Common myeloid progenitor, CD34-positive (primary cell): ENCODE data around the gene NFE2L1.

Source experiments
- CTCF ChIA-PET: fragments of 350-600 bp; sonication (Branson Sonifier 250); formaldehyde crosslinking; loops from one replicate; lab custom pipeline; 2021; ENCODE audit warnings: antibody characterized with exemption; lab: Charles Lee
- POLR2A ChIA-PET: fragments of 350-600 bp; sonication (Branson Sonifier 250); formaldehyde crosslinking; loops from one replicate; lab custom pipeline; 2021; ENCODE audit warnings: antibody characterized with exemption; lab: Charles Lee
- DNase-seq, 3 donors: peaks; one replicate each; pipeline versions ENCODE4 v3.0.0 to v3.0.0-alpha.2; 2013
- H3K27ac ChIP-seq, 2 experiments: 1 replicate in 1 of 2; 2 replicates in 1 of 2; pipeline ENCODE4 v1.7.0; 2013; ENCODE audit warnings: inconsistent platforms in 2 of 2, low read length in 2 of 2, mild to moderate bottlenecking in 2 of 2, low read depth in 1 of 2, moderate library complexity in 1 of 2; ENCODE audit not compliant: severe bottlenecking in 2 of 2, insufficient read depth in 1 of 2, poor library complexity in 1 of 2
- H3K27me3 ChIP-seq, 5 experiments: replicated peaks in 2 of 5; 1 replicate in 3 of 5; 2 replicates in 2 of 5; pipeline versions ENCODE4 v1.6.1 to v1.7.0; 2013; ENCODE audit warnings: low read length in 4 of 5, mild to moderate bottlenecking in 2 of 5, moderate library complexity in 2 of 5, inconsistent platforms in 1 of 5; ENCODE audit not compliant: insufficient read depth in 5 of 5, control insufficient read depth in 4 of 5
- H3K36me3 ChIP-seq, 4 experiments: 1 replicate in 2 of 4; 2 replicates in 2 of 4; pipeline versions ENCODE4 v1.6.1 to v1.7.0; 2013; ENCODE audit warnings: low read length in 3 of 4, control low read depth in 1 of 4, mild to moderate bottlenecking in 1 of 4; ENCODE audit not compliant: control insufficient read depth in 4 of 4, insufficient read depth in 4 of 4
- H3K4me1 ChIP-seq, 4 experiments: 1 replicate in 3 of 4; 2 replicates in 1 of 4; pipeline versions ENCODE4 v1.6.1 to v1.7.1; 2013; ENCODE audit warnings: low read length in 3 of 4, mild to moderate bottlenecking in 3 of 4, control low read depth in 1 of 4, inconsistent platforms in 1 of 4, moderate library complexity in 1 of 4; ENCODE audit not compliant: control insufficient read depth in 4 of 4, insufficient read depth in 4 of 4; ENCODE audit errors: control extremely low read depth in 1 of 4
- H3K4me3 ChIP-seq, 7 experiments: 1 replicate in 4 of 7; 2 replicates in 3 of 7; pipeline versions ENCODE4 v1.5.1 to v1.7.0; 2013; ENCODE audit warnings: mild to moderate bottlenecking in 7 of 7, low read length in 6 of 7, moderate library complexity in 6 of 7, inconsistent platforms in 2 of 7, low read depth in 2 of 7, control low read depth in 1 of 7; ENCODE audit not compliant: insufficient read depth in 4 of 7, control insufficient read depth in 1 of 7; ENCODE audit errors: extremely low read depth in 1 of 7
- H3K9me3 ChIP-seq, 5 experiments: 1 replicate in 4 of 5; 2 replicates in 1 of 5; pipeline versions ENCODE4 v1.6.1 to v1.7.1; 2013; ENCODE audit warnings: low read length in 4 of 5, mild to moderate bottlenecking in 2 of 5, inconsistent platforms in 1 of 5, low read depth in 1 of 5, moderate library complexity in 1 of 5; ENCODE audit not compliant: control insufficient read depth in 4 of 5, insufficient read depth in 2 of 5; ENCODE audit errors: control extremely low read depth in 1 of 5
- WGBS: methylation state at CpG from one replicate; pipeline ENCODE4 v1.1.5; 2013; ENCODE audit not compliant: insufficient coverage; 5-methylcytosine and 5-hydroxymethylcytosine counted together

Gene NFE2L1

GRCh38 chr17:48093341-48094045, 45.3 kb downstream of the NFE2L1 start:
- H3K4me3 ChIP-seq, result no peak overlapping the region
- DNase-seq, result no peak
- 100% methylated on average over 5 of the region's 11 CpGs for WGBS
- peaks cover 0 to 2% (median 0%) of the 10 kb centered on the region in 4 experiments for H3K36me3 ChIP-seq
- H3K27ac ChIP-seq, result no peak overlapping the region
- no peaks in the 10 kb centered on the region for H3K4me1 ChIP-seq
- H3K27me3 ChIP-seq, result no peaks in the 10 kb centered on the region
- CTCF ChIA-PET, result interaction anchor here (1.0 to 7.7 kb wide), 3 partner anchors 10 to 174 kb away, joined by 4 to 87 read pairs (median 5); no protein-coding TSS in a partner anchor
- POLR2A ChIA-PET, result no interaction called here
- H3K9me3 ChIP-seq, result no peaks in the 10 kb centered on the region

DNA sequence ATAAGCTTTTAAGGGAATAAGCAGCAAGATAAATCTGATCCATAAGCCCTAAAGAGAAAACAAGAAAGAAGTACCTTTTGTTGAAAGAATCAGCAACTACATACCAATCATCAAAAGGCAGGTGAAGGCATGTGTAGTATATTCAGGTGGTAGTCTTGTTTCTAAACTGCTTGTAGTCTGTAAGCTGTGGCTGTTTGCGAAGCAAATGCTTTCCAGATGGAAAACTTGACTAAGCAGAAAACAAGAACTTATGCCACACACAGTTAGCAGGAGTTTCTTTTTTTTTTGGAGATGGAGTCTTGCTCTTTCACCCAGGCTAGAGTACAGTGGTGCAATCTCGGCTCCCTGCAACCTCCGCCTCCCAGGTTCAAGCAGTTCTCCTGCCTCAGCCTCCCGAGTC, 47.5 kb downstream of the NFE2L1 start:
- no peaks in the 10 kb centered on the region for H3K9me3 ChIP-seq
- no peak for DNase-seq
- no peak overlapping the region for H3K27ac ChIP-seq
- no peaks in the 10 kb centered on the region for H3K27me3 ChIP-seq
- H3K36me3 ChIP-seq, result peaks cover 0 to 2% (median 0%) of the 10 kb centered on the region in 4 experiments
- CTCF ChIA-PET, result interaction anchor here (0.6 to 7.7 kb wide), 7 partner anchors 12 to 223 kb away, joined by 3 to 87 read pairs (median 4); partner anchors contain the start of gene SNX11
- WGBS, result 100% methylated on average over 4 of the region's 4 CpGs
- POLR2A ChIA-PET, result no interaction called here
- peaks cover 4 to 7% (median 5%) of the 10 kb centered on the region in 4 experiments for H3K4me1 ChIP-seq
- H3K4me3 ChIP-seq, result no peak overlapping the region

GRCh38 chr17:48100160-48100559, 52.0 kb downstream of the NFE2L1 start:
- peak overlapping the region in 6 of 7 experiments; percentile 67 to 86 (median 78) for H3K4me3 ChIP-seq
- POLR2A ChIA-PET, result no interaction called here
- H3K27me3 ChIP-seq, result no peaks in the 10 kb centered on the region
- CTCF ChIA-PET, result interaction anchor here (1.1 to 7.7 kb wide), 3 partner anchors 17 to 75 kb away, joined by 3 to 87 read pairs (median 4); no protein-coding TSS in a partner anchor
- peak overlapping the region in 1 of 2 experiments; percentile 43 for H3K27ac ChIP-seq
- peaks cover 9 to 27% (median 23%) of the 10 kb centered on the region in 4 experiments for H3K4me1 ChIP-seq
- peaks cover 0 to 2% (median 0%) of the 10 kb centered on the region in 4 experiments for H3K36me3 ChIP-seq
- DNase-seq, result no peak
- 91% methylated on average over 10 of the region's 10 CpGs for WGBS
- H3K9me3 ChIP-seq, result no peaks in the 10 kb centered on the region

- no peaks in the 10 kb centered on the region for H3K27me3 ChIP-seq
- no peak for DNase-seq
- CTCF ChIA-PET, result interaction anchor here (1.0 to 1.1 kb wide), 2 partner anchors 19 to 20 kb away, joined by 3 to 4 read pairs; no protein-coding TSS in a partner anchor
- POLR2A ChIA-PET, result no interaction called here
- WGBS, result 2% methylated on average over 16 of the region's 23 CpGs
- peaks cover 9 to 27% (median 23%) of the 10 kb centered on the region in 4 experiments for H3K4me1 ChIP-seq
- no peaks in the 10 kb centered on the region for H3K9me3 ChIP-seq
- H3K36me3 ChIP-seq, result peaks cover 0 to 2% (median 0%) of the 10 kb centered on the region in 4 experiments
- peak overlapping the region; percentile 46 to 86 (median 78) for H3K4me3 ChIP-seq
- H3K27ac ChIP-seq, result peak overlapping the region in 1 of 2 experiments; percentile 43
Observed at GRCh38 chr17:48100591-48101011, 52.4 kb downstream of the NFE2L1 start.

DNA sequence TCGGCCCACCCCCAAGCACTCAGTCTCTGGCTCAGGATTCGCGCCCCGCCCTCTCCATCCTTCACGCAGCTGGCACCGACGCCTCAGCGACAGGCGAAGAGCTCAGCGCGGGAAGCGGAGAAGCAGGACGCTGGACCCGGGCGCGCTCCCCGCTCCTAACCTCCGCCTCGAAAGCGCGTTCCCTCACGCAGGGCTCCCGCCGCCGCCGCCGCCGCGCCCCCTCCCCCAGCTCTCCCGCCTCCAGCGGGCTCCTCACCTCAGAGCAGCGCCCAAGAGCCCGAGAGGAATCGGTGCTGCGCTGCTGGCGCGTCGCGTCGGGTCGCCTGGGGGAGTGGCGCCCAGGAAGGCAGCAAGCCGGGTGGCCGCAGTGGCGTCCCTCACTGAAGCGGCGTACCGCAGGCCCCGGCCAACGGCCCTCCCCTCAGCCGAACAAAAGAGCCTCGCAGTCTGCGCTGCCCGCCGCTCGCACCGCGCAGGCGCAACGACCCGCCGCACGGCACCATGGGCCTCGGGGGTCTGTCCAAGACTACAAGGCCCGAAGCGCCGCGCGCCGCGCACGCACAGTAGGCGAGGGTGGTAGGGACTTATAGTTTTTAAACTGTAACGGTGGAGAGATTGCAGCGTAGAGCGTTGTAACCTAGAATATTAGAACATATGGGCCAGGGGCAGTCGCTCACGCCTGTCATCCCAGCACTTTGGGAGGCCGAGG, 53.0 kb downstream of the NFE2L1 start, which contains the start of gene CBX1:
Gene CBX1 (minus strand): TSS at position 467 of the 709 bp plus-strand sequence. CDS start 24,474 bp downstream, outside the sequence.
- peak within 1 kb of the TSS; percentile 46 to 86 (median 78) for H3K4me3 ChIP-seq
- ChIA-PET POLR2A (no interaction called here), CTCF (interaction anchor here (1.0 to 1.1 kb wide), 2 partner anchors 18 to 21 kb away, joined by 3 to 4 read pairs; no protein-coding TSS in a partner anchor)
- H3K27ac ChIP-seq, result peak within 1 kb of the TSS in 1 of 2 experiments; percentile 43
- peaks cover 10 to 29% (median 24%) of the 10 kb centered on the region in 4 experiments for H3K4me1 ChIP-seq
- WGBS, result 0% methylated on average over 63 of the region's 79 CpGs
- H3K27me3 ChIP-seq, result no peaks in the 10 kb centered on the region
- peak; percentile 87 to 93 (median 93) for DNase-seq
- H3K36me3 ChIP-seq, result peaks cover 0 to 2% (median 0%) of the 10 kb centered on the region in 4 experiments
- no peaks in the 10 kb centered on the region for H3K9me3 ChIP-seq

GRCh38 chr17:48102043-48102750, 54.0 kb downstream of the NFE2L1 start:
- CTCF ChIA-PET, result interaction anchor here (1.0 kb wide), 1 partner anchor 14 kb away, joined by 3 read pairs; no protein-coding TSS in a partner anchor
- no peak overlapping the region for H3K27ac ChIP-seq
- POLR2A ChIA-PET, result interaction anchor here (0.6 kb wide), 1 partner anchor 26 kb away, joined by 3 read pairs; no protein-coding TSS in a partner anchor
- peak in 1 of 3 donors; percentile 22 for DNase-seq
- 44% methylated on average over 12 of the region's 19 CpGs for WGBS
- H3K4me3 ChIP-seq, result peak overlapping the region in 2 of 7 experiments; percentile 45 to 86
- no peaks in the 10 kb centered on the region for H3K36me3 ChIP-seq
- no peaks in the 10 kb centered on the region for H3K9me3 ChIP-seq
- no peaks in the 10 kb centered on the region for H3K27me3 ChIP-seq
- H3K4me1 ChIP-seq, result peaks cover 13 to 39% (median 31%) of the 10 kb centered on the region in 4 experiments
